GM23338 (cell line): ENCODE data around the gene ZBTB20. TPM values are rescaled to one million over a fixed set of nuclear protein-coding genes. Genes with fewer than 3 reads are reported as not detected.

Experiments
- ATAC-seq: fragments of 200-7000 bp; cut with Tn5 transposase; 3 replicates; pipeline ENCODE4 v1.9.1; 2020
- DNase-seq: peaks from one replicate; pipeline ENCODE4 v3.0.0-alpha.2; 2015; ENCODE audit warnings: low spot score
- H2AFZ ChIP-seq: fragments of 200-600 bp; sonication (generic); 2 replicates; pipeline ENCODE4 v1.8.0; 2016; ENCODE audit warnings: antibody characterized with exemption, mild to moderate bottlenecking, moderate library complexity
- H3F3A ChIP-seq: fragments of 200-600 bp; sonication (generic); replicated peaks from 2 replicates; pipeline ENCODE4 v1.8.0; 2017; ENCODE audit warnings: antibody characterized with exemption, mixed run types, low read depth
- H3K27ac ChIP-seq: fragments of 200-600 bp; sonication (generic); 2 replicates; pipeline ENCODE4 v1.6.1; 2016; ENCODE audit warnings: low read depth
- H3K27me3 ChIP-seq: fragments of 200-600 bp; sonication (generic); 2 replicates; pipeline ENCODE4 v1.8.0; 2016; ENCODE audit warnings: mild to moderate bottlenecking, mixed run types, moderate library complexity; ENCODE audit not compliant: insufficient read depth
- H3K36me3 ChIP-seq: fragments of 200-600 bp; sonication (generic); 2 replicates; pipeline ENCODE4 v1.8.0; 2016; ENCODE audit warnings: mild to moderate bottlenecking; ENCODE audit not compliant: insufficient read depth
- H3K4me1 ChIP-seq: fragments of 200-600 bp; sonication (generic); 2 replicates; pipeline ENCODE4 v1.8.0; 2016; ENCODE audit warnings: mild to moderate bottlenecking, moderate library complexity; ENCODE audit not compliant: insufficient read depth
- H3K4me2 ChIP-seq: fragments of 200-600 bp; sonication (generic); 2 replicates; pipeline ENCODE4 v1.7.1; 2017; ENCODE audit warnings: mixed run types
- H3K4me3 ChIP-seq: fragments of 200-600 bp; sonication (generic); 2 replicates; pipeline ENCODE4 v1.6.1; 2016; ENCODE audit warnings: mixed run types
- H3K79me2 ChIP-seq: fragments of 200-600 bp; sonication (generic); replicated peaks from 2 replicates; pipeline ENCODE4 v1.8.0; 2017; ENCODE audit warnings: mild to moderate bottlenecking; ENCODE audit not compliant: insufficient read depth
- H3K9me2 ChIP-seq: fragments of 200-600 bp; sonication (generic); 2 replicates; pipeline ENCODE4 v1.8.0; 2017; ENCODE audit not compliant: insufficient read depth
- H4K20me1 ChIP-seq: fragments of 200-600 bp; sonication (generic); replicated peaks from 2 replicates; pipeline ENCODE4 v1.8.0; 2017; ENCODE audit warnings: mild to moderate bottlenecking; ENCODE audit not compliant: insufficient read depth
- H3K27ac Mint-ChIP-seq: 2 replicates; pipeline ENCODE4 v1.8.0; 2020; ENCODE audit warnings: inconsistent platforms, mild to moderate bottlenecking, moderate library complexity, mixed read lengths
- H3K27me3 Mint-ChIP-seq: 3 replicates; pipeline ENCODE4 v1.8.0; 2022; ENCODE audit warnings: low read depth, mild to moderate bottlenecking, moderate library complexity, mixed read lengths, inconsistent platforms; ENCODE audit not compliant: insufficient read depth, poor library complexity
- H3K36me3 Mint-ChIP-seq: 3 replicates; pipeline ENCODE4 v1.8.0; 2021; ENCODE audit warnings: low read depth, mild to moderate bottlenecking, inconsistent platforms, moderate library complexity, mixed read lengths
- H3K4me1 Mint-ChIP-seq: 3 replicates; pipeline ENCODE4 v1.8.0; 2020; ENCODE audit warnings: mild to moderate bottlenecking, inconsistent platforms, mixed read lengths
- H3K4me3 Mint-ChIP-seq: 3 replicates; pipeline ENCODE4 v1.8.0; 2021; ENCODE audit warnings: moderate library complexity, mild to moderate bottlenecking, inconsistent platforms, mixed read lengths
- H3K9me3 Mint-ChIP-seq: 3 replicates; pipeline ENCODE4 v1.8.0; 2020; ENCODE audit warnings: moderate library complexity, mild to moderate bottlenecking, inconsistent platforms, mixed read lengths
- CREB1 ChIP-seq: fragments of 250-450 bp; sonication (Bioruptor Pico); IDR thresholded peaks from 2 replicates; pipeline ENCODE4 v1.5.0; 2020; ENCODE audit warnings: low read depth, mild to moderate bottlenecking, moderate library complexity
- ETS1 ChIP-seq: IDR thresholded peaks from 2 replicates; pipeline ENCODE4 v1.6.1; 2016; ENCODE audit warnings: antibody characterized with exemption
- EZH2 ChIP-seq: fragments of 200-600 bp; sonication (generic); IDR thresholded peaks from one replicate; pipeline ENCODE4 v1.8.0; 2017; ENCODE audit warnings: antibody characterized with exemption, mild to moderate bottlenecking, low read depth; ENCODE audit not compliant: unreplicated experiment
- EZH2phosphoT487 ChIP-seq: fragments of 200-600 bp; sonication (generic); IDR thresholded peaks from one replicate; pipeline ENCODE4 v1.8.1; 2018; ENCODE audit warnings: antibody characterized with exemption; ENCODE audit not compliant: unreplicated experiment
- NANOG ChIP-seq: IDR thresholded peaks from 2 replicates; pipeline ENCODE4 v1.6.1; 2016; ENCODE audit warnings: antibody characterized with exemption, borderline replicate concordance
- POLR2AphosphoS5 ChIP-seq: IDR thresholded peaks from 2 replicates; pipeline ENCODE4 v1.6.1; 2016; ENCODE audit warnings: antibody characterized with exemption, low read depth
- STAT1 ChIP-seq: IDR thresholded peaks from one replicate; pipeline ENCODE4 v1.6.1; 2016; ENCODE audit warnings: antibody characterized with exemption; ENCODE audit not compliant: unreplicated experiment
- ZNF114 ChIP-seq: fragments of 250-450 bp; sonication (Bioruptor Pico); IDR thresholded peaks from 2 replicates; pipeline ENCODE4 v1.5.0; 2020; ENCODE audit warnings: mild to moderate bottlenecking, moderate library complexity
- ZNF331 ChIP-seq: fragments of 250-450 bp; sonication (Bioruptor Pico); IDR thresholded peaks from 2 replicates; pipeline ENCODE4 v1.5.0; 2020; ENCODE audit warnings: low read depth, mild to moderate bottlenecking, moderate library complexity
- ZNF462 ChIP-seq: fragments of 250-450 bp; sonication (Bioruptor Pico); IDR thresholded peaks from 2 replicates; pipeline ENCODE4 v1.5.0; 2020; ENCODE audit warnings: mild to moderate bottlenecking, moderate library complexity
- polyA plus RNA-seq: library from polyadenylated mRNA; unstranded; fragments of >200 nt; fragmentation: Nextera tagmentation; extraction: Ambion mirVana; gene quantifications from 2 replicates; pipeline ENCODE4 v1.2.1, GENCODE V29; 2016
- total RNA-seq: library from RNA; depleted of rRNA; stranded (reverse); fragments of >200 nt; shearing (Covaris generic); gene quantifications from 2 replicates; pipeline ENCODE4 v1.2.3, GENCODE V29; 2014
- TF ChIP-seq, protein P1 (sequence below), 2 experiments: fragments of 200-600 bp in 1 of 2; sonication (generic) in 1 of 2; conservative IDR thresholded peaks; 2 replicates each; pipeline versions ENCODE4 v1.5.1 to v1.6.1; 2016 to 2017; ENCODE audit warnings: antibody characterized with exemption in 2 of 2, low read depth in 2 of 2, mild to moderate bottlenecking in 2 of 2, moderate library complexity in 1 of 2

Gene ZBTB20
- total and polyA plus RNA-seq, 2 experiments from 2014 or later, result 2.0 to 3.3 TPM

- no peak for TF ChIP-seq ETS1
Measured at GRCh38 chr3:114331710-114332109, 815.4 kb downstream of the ZBTB20 start (continued).

- Histone ChIP-seq H3K9me2 (no peaks in the 10 kb centered on the region), H4K20me1 (no peaks in the 10 kb centered on the region), H3K4me1 (peaks cover 34% of the 10 kb centered on the region), H3K4me3 (no peak overlapping the region), H3K27ac (no peak overlapping the region), H3K36me3 (no peaks in the 10 kb centered on the region), H3K79me2 (no peaks in the 10 kb centered on the region), H3K27me3 (no peaks in the 10 kb centered on the region), H3F3A (peaks cover 5% of the 10 kb centered on the region), H3K4me2 (no peak overlapping the region), H2AFZ (no peak overlapping the region)
- TF ChIP-seq EZH2, result no peak
- no peak for TF ChIP-seq POLR2AphosphoS5
- no peak for TF ChIP-seq ZNF331
- TF ChIP-seq EZH2phosphoT487, result no peak
- no peak for TF ChIP-seq CREB1 (CRISPR knock-in tag)
- TF ChIP-seq ZNF462 (CRISPR knock-in tag), result no peak
- TF ChIP-seq ZNF114 (CRISPR knock-in tag), result no peak
- TF ChIP-seq, protein P1, sequence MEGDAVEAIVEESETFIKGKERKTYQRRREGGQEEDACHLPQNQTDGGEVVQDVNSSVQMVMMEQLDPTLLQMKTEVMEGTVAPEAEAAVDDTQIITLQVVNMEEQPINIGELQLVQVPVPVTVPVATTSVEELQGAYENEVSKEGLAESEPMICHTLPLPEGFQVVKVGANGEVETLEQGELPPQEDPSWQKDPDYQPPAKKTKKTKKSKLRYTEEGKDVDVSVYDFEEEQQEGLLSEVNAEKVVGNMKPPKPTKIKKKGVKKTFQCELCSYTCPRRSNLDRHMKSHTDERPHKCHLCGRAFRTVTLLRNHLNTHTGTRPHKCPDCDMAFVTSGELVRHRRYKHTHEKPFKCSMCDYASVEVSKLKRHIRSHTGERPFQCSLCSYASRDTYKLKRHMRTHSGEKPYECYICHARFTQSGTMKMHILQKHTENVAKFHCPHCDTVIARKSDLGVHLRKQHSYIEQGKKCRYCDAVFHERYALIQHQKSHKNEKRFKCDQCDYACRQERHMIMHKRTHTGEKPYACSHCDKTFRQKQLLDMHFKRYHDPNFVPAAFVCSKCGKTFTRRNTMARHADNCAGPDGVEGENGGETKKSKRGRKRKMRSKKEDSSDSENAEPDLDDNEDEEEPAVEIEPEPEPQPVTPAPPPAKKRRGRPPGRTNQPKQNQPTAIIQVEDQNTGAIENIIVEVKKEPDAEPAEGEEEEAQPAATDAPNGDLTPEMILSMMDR (conservative IDR thresholded peaks at IDR 0.05; ENCODE audit: low read depth in 2 of 2), result no peak
- TF ChIP-seq ETS1, result no peak
- TF ChIP-seq NANOG, result no peak
- TF ChIP-seq STAT1, result no peak
- Mint-ChIP-seq H3K4me3 (no peak overlapping the region), H3K27ac (no peak overlapping the region), H3K36me3 (no peaks in the 10 kb centered on the region), H3K4me1 (peaks cover 36% of the 10 kb centered on the region), H3K9me3 (peaks cover 4% of the 10 kb centered on the region; the same call in 1 of the 3 replicates), H3K27me3 (peaks cover 3% of the 10 kb centered on the region)
- ATAC-seq (no peak), DNase-seq (no peak)
Measured at GRCh38 chr3:114331007-114331406, 816.1 kb downstream of the ZBTB20 start.
